SH-SY5Y (cell line): Measurements from ENCODE around the gene MMAB.

Source experiments
- GATA2 ChIP-seq: IDR thresholded peaks from 2 replicates; pipeline ENCODE4 v1.6.1; 2011; ENCODE audit warnings: mild to moderate bottlenecking, low read depth, low read length
- GATA3 ChIP-seq: IDR thresholded peaks from 2 replicates; pipeline ENCODE4 v1.6.1; 2011; ENCODE audit warnings: low read depth, mild to moderate bottlenecking, low read length, moderate library complexity

MMAB gene

DNA sequence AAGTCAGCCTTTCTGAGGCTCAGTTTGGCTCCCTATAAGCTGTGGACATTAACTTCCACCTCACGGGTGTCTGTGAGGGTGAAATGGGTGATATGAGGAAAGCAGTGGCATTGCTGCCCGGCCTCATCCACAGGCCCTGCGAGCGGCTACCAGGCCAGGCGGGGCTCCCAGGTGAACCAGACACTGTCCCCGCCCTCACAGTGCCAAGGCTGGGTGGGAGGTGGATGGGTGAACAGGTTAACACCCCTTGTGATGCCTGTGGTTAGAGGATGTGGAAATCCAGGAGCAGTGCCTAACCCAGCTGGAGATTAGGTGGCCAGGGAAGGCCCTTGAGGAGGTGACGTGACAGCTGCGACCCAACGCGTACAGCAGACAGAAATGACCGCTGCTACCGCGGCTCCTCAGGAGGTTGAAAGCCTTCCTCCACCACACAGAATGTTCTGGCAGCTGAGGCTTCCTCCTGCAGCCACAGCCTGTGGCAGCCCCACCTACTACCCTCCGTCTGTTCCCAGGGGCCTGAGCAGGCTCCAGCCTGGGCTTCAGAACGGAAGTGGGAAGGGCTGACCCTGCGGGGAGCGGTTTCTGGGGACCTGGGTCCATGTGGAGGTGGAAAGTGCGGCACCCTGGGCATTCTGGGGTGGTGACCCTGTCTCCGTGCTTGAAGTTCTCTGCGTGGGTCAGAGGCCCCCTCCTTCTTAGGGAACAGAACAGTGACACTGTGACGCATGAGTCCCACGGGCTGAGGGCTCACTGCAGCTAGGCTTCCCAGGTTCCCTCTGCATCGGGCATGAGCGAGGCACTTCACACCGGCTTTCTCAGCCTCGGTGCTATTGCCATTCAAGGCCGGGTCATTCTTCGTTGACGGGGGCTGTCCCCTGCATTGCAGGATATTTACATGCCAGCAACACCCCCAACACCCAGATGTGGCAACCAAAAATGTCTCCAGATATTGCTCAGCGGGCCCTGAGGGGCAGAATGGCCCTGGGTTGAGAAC, 9.7 kb downstream of the MMAB start:
- TF ChIP-seq GATA3 (no peak), GATA2 (no peak)

GRCh38 chr12:109562871-109563270, 10.4 kb downstream of the MMAB start:
- no peak for TF ChIP-seq GATA3

- TF ChIP-seq GATA3 (no peak), GATA2 (no peak)
These were observed 11.6 kb downstream of the MMAB start for GRCh38 chr12:109561711-109562030.

GRCh38 chr12:109560867-109561710, 12.2 kb downstream of the MMAB start:
- TF ChIP-seq GATA2, result no peak
- TF ChIP-seq GATA3, result no peak

DNA sequence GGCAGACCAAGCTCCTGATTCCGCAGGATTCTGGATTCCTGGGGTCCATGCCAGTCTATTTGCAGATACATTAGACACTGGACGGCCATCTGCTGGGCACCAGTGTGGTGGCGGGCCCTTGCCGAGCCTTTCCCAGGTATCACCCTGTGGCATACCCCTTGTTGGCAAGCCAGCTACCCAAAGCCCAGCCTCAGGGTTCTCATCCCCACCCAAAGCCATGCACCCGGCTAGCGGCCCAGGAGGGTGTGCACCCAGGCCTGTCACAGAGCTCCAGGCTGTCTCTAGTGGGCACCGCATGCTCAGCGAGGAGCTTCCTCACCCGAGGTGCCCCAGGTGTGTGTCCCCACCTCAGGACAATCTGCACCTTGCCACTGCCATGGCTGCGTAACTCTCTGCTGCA, 13.7 kb downstream of the MMAB start:
- TF ChIP-seq GATA2 (no peak), GATA3 (no peak)

DNA sequence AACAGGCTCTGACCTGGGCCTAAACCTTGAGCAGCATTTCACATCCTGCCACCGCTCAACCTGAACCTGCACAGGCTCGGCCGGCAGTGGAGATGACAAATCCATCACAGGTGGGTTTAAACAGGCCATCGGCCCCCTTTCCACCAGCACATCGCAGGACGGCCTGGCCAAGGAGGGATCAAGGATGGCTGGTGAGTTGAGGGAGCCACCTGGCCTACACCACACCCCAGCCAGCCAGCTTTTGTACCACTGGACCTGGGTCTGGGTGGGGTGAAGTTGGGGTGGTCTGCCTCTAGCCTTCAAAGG, 14.2 kb downstream of the MMAB start:
- TF ChIP-seq GATA3, result no peak
- no peak for TF ChIP-seq GATA2

DNA sequence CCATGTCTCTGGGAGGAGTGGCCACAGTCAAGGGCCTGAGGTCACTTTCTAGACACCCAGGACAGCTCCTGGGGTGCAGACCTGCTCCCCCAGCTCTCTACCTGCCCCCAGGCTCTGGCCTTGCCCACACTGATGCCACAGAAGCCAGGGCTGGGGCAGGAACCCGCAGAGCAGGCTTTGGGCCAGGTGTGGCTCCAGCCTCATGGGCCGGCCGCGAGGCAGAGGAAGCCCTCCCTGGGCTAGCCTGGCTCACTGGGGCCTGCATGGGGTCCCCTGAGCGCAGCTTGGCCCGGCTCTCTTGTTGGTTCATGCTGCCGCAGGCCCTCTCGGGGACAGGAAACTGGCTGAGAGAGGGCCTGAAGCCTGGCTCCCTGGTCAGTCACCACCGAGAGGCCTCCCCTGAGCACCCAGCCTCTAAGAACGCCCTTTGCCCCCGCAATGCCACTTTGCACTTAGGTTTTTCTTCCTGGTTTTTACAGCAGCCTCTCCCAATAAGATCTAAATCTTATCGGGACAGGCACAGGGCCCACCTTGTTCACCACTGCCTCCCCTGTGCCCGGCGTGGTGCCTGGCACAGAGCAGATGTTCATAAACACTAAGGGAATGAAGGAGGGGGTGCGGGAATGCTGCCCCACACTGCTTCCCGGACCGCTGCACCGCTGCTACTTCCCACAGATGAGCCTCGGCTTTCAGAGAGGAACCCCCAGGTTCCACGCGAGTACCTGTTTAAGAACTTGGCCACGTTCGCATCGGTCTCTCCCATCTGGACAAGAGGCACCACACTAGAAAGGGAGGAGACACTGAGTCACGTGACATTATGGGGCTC, 14.7 kb downstream of the MMAB start:
- TF ChIP-seq GATA2 (no peak), GATA3 (no peak)

GRCh38 chr12:109557805-109558204, 15.5 kb downstream of the MMAB start:
- TF ChIP-seq GATA2 (no peak), GATA3 (no peak)

DNA sequence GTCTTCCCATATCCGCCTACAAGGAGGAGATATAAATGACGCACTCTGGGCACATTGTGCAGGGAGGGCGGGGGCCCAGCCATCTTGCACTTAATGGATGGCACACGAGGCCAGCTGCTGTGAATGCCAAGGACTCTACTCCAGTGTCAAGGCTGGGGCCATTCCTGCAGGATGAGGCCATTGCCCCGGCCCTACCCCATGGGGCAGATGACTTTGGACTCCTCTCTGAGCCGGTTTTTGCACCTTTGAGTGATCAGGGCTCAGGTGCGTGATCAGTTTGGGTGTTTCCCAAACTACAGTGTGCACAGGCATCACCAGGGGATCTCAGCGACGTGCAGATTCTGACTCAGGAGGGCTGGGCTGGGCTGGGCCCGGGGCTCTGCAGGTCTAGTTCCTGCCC, 16.1 kb downstream of the MMAB start:
- TF ChIP-seq GATA3 (no peak), GATA2 (no peak)

- TF ChIP-seq GATA3 (no peak), GATA2 (no peak)
These were observed 17.6 kb downstream of the MMAB start for GRCh38 chr12:109555431-109556315.

GRCh38 chr12:109554761-109555160, 18.5 kb downstream of the MMAB start:
- TF ChIP-seq GATA2, result no peak

DNA sequence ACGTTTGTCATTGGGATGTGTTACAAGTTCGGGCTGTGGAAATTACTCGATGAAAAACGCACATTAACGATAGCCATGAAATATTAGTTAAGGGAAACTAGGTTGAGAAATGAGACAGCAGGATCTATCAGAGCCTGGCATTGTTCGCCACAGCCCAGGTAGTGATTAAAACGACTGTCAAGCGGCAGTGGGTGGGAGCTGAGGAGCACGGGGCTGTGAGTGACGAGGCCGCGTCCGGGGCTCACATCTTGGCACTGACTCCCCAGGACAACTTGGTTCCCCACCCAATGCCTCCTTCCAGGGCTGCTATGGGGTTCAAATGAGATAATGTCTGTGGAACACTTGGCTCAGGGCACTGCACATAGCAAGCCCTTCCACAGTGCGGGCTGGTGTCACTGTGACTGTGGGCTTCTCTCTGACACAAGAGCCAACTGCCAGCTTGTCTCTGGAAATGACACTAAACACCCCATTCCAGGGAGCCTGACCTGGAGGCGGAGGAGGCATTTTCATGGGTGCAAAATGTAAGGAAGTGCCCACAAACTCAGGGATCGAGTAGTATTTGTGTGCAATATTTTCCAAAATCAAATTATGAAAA, 19.3 kb downstream of the MMAB start:
- TF ChIP-seq GATA2, result no peak
- no peak for TF ChIP-seq GATA3

DNA sequence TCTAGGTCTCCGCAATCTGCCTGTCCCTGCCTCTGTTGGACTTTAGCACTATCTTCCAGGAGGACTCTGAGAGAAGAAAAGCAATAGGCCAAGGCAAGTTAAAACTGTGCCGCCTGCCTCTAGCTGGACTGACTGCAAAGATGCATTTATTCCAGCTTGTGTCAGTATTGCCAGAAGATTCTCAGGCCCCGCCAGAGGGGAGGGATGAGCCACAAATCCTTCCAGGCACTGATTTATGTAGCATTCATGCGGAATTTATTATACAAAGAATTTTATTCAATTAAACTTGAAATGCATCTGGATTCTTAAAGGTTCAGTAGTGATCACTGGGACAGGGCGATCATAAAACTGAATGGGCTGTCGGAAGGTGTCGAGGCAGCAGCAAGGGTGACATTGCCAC, 19.8 kb downstream of the MMAB start:
- no peak for TF ChIP-seq GATA3
- TF ChIP-seq GATA2, result no peak

GRCh38 chr12:109552971-109553370, 20.3 kb downstream of the MMAB start:
- TF ChIP-seq GATA3 (no peak), GATA2 (no peak)
